ENCODE data around the gene GNMT. TPM values are rescaled to one million over a fixed set of nuclear protein-coding genes. Genes with fewer than 3 reads are reported as not detected.

Gene GNMT
- polyA plus RNA-seq, 2 of the 4 experiments (the other 2 are of a cell fraction), result 0.12 to 0.23 TPM

DNA sequence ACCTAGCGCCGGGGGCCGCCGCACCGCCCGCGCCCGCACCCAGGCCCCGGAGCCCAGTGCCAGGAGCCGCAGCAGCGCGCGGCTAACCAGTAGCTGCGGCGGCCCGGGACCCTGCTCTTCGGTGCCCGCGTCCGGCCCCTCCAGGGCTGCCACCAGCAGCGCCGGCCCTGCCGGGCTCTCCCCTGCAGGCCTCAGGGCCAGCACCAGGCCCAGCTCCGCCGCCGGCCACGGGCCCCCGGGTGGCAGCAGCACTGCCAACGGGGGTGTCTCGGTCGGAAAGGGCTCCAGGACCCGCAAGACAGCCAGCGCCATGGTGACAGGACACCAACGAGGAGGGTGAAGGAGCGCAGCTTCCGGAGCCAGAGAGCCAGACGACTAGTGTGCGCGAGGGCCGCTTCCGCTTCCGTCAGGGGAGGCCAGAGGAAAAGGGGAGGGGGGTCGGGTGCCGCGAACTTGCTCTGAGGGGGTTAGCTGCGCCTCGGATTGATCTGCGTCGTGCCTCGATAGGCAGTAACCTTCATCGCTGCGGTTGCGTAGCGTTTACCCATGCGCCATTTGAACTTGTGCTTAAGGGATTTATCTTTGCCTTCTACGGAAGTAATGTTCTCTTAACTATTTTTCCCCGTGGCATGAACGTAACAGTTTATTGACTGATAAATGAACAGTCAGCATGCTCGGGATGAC lies 18.4 kb downstream of the GNMT start, which contains the start of gene PEX6 (continued):
- TF ChIP-seq KDM5A (IDR thresholded peaks at IDR 0.05) (no peak), NPAS2 (CRISPR knock-in tag; IDR thresholded peaks at IDR 0.05; ENCODE audit: borderline replicate concordance) (no peak), HOXA7 (CRISPR knock-in tag; IDR thresholded peaks at IDR 0.05) (no peak), ZSCAN20 (CRISPR knock-in tag; IDR thresholded peaks at IDR 0.05) (no peak), EP300 (IDR thresholded peaks at IDR 0.05) (no peak), RCOR1 (IDR thresholded peaks at IDR 0.05; ENCODE audit: low read depth, low read length) (no peak), RARB (CRISPR knock-in tag; IDR thresholded peaks at IDR 0.05) (no peak), ZC3H11A (IDR thresholded peaks at IDR 0.05) (no peak), FOSL2 (IDR thresholded peaks at IDR 0.05) (no peak), FOSL2 (CRISPR knock-in tag; IDR thresholded peaks at IDR 0.05) (no peak), CHD4 (IDR thresholded peaks at IDR 0.05; ENCODE audit: borderline replicate concordance) (no peak), CEBPB (IDR thresholded peaks at IDR 0.05) (no peak), ZFP36 (IDR thresholded peaks at IDR 0.05; ENCODE audit: borderline replicate concordance, partially characterized antibody) (no peak), JUNB (IDR thresholded peaks at IDR 0.05) (no peak), EHMT2 (IDR thresholded peaks at IDR 0.05; ENCODE audit: low read depth) (no peak), JUN (IDR thresholded peaks at IDR 0.05) (peak in 1 of 2 experiments; percentile 56; a peak in 4 of 5 replicates), HOXB5 (CRISPR knock-in tag; IDR thresholded peaks at IDR 0.05) (no peak), RAD21 (conservative IDR thresholded peaks at IDR 0.05 in 1 of 2, IDR thresholded peaks at IDR 0.05 in 1 of 2) (no peak), PHF8 (IDR thresholded peaks at IDR 0.05; ENCODE audit: borderline replicate concordance, low read depth) (peak; percentile 69; the same call in 1 of the 2 replicates), NFE2L2 (conservative IDR thresholded peaks at IDR 0.05; ENCODE audit: low read length) (no peak)
- TF ChIP-seq, protein P1, sequence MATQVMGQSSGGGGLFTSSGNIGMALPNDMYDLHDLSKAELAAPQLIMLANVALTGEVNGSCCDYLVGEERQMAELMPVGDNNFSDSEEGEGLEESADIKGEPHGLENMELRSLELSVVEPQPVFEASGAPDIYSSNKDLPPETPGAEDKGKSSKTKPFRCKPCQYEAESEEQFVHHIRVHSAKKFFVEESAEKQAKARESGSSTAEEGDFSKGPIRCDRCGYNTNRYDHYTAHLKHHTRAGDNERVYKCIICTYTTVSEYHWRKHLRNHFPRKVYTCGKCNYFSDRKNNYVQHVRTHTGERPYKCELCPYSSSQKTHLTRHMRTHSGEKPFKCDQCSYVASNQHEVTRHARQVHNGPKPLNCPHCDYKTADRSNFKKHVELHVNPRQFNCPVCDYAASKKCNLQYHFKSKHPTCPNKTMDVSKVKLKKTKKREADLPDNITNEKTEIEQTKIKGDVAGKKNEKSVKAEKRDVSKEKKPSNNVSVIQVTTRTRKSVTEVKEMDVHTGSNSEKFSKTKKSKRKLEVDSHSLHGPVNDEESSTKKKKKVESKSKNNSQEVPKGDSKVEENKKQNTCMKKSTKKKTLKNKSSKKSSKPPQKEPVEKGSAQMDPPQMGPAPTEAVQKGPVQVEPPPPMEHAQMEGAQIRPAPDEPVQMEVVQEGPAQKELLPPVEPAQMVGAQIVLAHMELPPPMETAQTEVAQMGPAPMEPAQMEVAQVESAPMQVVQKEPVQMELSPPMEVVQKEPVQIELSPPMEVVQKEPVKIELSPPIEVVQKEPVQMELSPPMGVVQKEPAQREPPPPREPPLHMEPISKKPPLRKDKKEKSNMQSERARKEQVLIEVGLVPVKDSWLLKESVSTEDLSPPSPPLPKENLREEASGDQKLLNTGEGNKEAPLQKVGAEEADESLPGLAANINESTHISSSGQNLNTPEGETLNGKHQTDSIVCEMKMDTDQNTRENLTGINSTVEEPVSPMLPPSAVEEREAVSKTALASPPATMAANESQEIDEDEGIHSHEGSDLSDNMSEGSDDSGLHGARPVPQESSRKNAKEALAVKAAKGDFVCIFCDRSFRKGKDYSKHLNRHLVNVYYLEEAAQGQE (IDR thresholded peaks at IDR 0.05), result no peak
- TF ChIP-seq, protein P2, sequence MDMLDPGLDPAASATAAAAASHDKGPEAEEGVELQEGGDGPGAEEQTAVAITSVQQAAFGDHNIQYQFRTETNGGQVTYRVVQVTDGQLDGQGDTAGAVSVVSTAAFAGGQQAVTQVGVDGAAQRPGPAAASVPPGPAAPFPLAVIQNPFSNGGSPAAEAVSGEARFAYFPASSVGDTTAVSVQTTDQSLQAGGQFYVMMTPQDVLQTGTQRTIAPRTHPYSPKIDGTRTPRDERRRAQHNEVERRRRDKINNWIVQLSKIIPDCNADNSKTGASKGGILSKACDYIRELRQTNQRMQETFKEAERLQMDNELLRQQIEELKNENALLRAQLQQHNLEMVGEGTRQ (IDR thresholded peaks at IDR 0.05), result no peak
- TF ChIP-seq, protein P3, sequence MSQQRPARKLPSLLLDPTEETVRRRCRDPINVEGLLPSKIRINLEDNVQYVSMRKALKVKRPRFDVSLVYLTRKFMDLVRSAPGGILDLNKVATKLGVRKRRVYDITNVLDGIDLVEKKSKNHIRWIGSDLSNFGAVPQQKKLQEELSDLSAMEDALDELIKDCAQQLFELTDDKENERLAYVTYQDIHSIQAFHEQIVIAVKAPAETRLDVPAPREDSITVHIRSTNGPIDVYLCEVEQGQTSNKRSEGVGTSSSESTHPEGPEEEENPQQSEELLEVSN (IDR thresholded peaks at IDR 0.05; ENCODE audit: borderline replicate concordance, low read depth), result peak; percentile 38; the same call in 1 of the 2 replicates
- TF ChIP-seq, protein P4, sequence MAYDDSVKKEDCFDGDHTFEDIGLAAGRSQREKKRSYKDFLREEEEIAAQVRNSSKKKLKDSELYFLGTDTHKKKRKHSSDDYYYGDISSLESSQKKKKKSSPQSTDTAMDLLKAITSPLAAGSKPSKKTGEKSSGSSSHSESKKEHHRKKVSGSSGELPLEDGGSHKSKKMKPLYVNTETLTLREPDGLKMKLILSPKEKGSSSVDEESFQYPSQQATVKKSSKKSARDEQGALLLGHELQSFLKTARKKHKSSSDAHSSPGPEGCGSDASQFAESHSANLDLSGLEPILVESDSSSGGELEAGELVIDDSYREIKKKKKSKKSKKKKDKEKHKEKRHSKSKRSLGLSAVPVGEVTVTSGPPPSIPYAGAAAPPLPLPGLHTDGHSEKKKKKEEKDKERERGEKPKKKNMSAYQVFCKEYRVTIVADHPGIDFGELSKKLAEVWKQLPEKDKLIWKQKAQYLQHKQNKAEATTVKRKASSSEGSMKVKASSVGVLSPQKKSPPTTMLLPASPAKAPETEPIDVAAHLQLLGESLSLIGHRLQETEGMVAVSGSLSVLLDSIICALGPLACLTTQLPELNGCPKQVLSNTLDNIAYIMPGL (CRISPR knock-in tag; IDR thresholded peaks at IDR 0.05; ENCODE audit: borderline replicate concordance), result no peak

Measured in A549 (cell line).